Natural killer cell (primary cell): Measurements from ENCODE around the gene CFAP52. TPM values are rescaled to one million over a fixed set of nuclear protein-coding genes. Genes with fewer than 3 reads are reported as not detected.

Experiments
- ATAC-seq, 3 donors: fragments of 150-1000 bp in 2 of 3; fragments of 200-7000 bp in 1 of 3; cut with Tn5 transposase; 1 replicate in 1 of 3; 2 replicates in 2 of 3; pipeline ENCODE4 v1.10.0; 2021; ENCODE audit warnings: mild to moderate bottlenecking in 2 of 3, moderate library complexity in 2 of 3
- DNase-seq, 2 donors: peaks; one replicate each; pipeline versions ENCODE4 v3.0.0 to v3.0.0-alpha.2; 2013 to 2021; ENCODE audit warnings: mixed read lengths in 1 of 2
- H3K27ac ChIP-seq: one replicate; pipeline ENCODE4 v1.5.1; 2013; ENCODE audit warnings: mild to moderate bottlenecking, low read length
- H3K27me3 ChIP-seq: one replicate; pipeline ENCODE4 v1.6.1; 2013; ENCODE audit warnings: low read length; ENCODE audit not compliant: control insufficient read depth, insufficient read depth
- H3K36me3 ChIP-seq: one replicate; pipeline ENCODE4 v1.6.1; 2013; ENCODE audit warnings: low read length; ENCODE audit not compliant: control insufficient read depth, insufficient read depth
- H3K4me1 ChIP-seq: one replicate; pipeline ENCODE4 v1.6.1; 2013; ENCODE audit warnings: low read length; ENCODE audit not compliant: control insufficient read depth, insufficient read depth
- H3K4me3 ChIP-seq: one replicate; pipeline ENCODE4 v1.5.1; 2013; ENCODE audit warnings: low read length
- H3K9me3 ChIP-seq: one replicate; pipeline ENCODE4 v1.6.1; 2013; ENCODE audit warnings: low read length; ENCODE audit not compliant: control insufficient read depth, insufficient read depth
- H3K27ac Mint-ChIP-seq, 2 donors: one replicate each; pipeline ENCODE4 v1.8.0; 2022; ENCODE audit warnings: mild to moderate bottlenecking in 2 of 2, mixed read lengths in 2 of 2, moderate library complexity in 1 of 2
- H3K27me3 Mint-ChIP-seq, 2 donors: one replicate each; pipeline ENCODE4 v1.8.0; 2022; ENCODE audit warnings: low read depth in 2 of 2, mixed read lengths in 2 of 2
- H3K36me3 Mint-ChIP-seq: one replicate; pipeline ENCODE4 v1.8.0; 2022; ENCODE audit warnings: mixed read lengths
- H3K4me1 Mint-ChIP-seq, 2 donors: one replicate each; pipeline ENCODE4 v1.8.0; 2022; ENCODE audit warnings: mixed read lengths in 2 of 2
- H3K4me3 Mint-ChIP-seq: one replicate; pipeline ENCODE4 v1.8.0; 2022; ENCODE audit warnings: mild to moderate bottlenecking, moderate library complexity, mixed read lengths
- H3K9me3 Mint-ChIP-seq, 2 donors: one replicate each; pipeline ENCODE4 v1.8.0; 2022; ENCODE audit warnings: mixed read lengths in 2 of 2
- WGBS: methylation state at CpG from one replicate; pipeline ENCODE4 v1.1.7; 2013; ENCODE audit warnings: missing lambda C conversion rate; ENCODE audit not compliant: insufficient coverage; 5-methylcytosine and 5-hydroxymethylcytosine counted together
- intact Hi-C: fragments of 100-400 bp; cut with micrococcal nuclease; formaldehyde crosslinking; loops from one replicate; pipeline ENCODE4 v1.14.2; 2022
- total RNA-seq, 4 donors: library from RNA; stranded (reverse); fragments of 120-200 nt in 1 of 4; gene quantifications; one replicate each; pipeline versions ENCODE4 v1.2.3 to v1.2.4, GENCODE V29; 2013 to 2022
- TF ChIP-seq, protein P1 (sequence below): fragments of 200-600 bp; IDR thresholded peaks from one replicate; pipeline ENCODE4 v1.8.0; 2022; ENCODE audit warnings: antibody characterized with exemption

The CFAP52 gene
- total RNA-seq, 3 donors from 2014 or later (not counting 1 experiment from before 2014, with no cell fraction given), result not detected

DNA sequence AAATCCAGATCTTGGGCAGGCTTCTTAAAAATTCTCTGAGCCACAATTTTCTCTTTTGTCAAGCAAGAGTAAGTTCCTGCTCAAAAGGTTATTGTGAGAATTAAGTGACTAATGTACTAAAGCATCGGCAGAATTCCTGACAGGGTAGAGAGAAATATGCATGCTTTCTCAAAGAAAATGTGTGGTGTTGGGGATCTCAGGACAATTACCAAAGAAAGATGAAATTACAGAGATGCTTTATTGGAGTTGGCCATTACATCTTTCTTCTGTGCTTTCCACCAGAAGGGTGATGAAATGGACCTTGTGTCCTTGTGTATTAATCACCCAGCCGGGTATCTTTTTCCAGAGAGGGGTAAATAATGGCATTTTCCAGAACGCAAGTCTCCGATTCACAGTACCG, 67.2 kb downstream of the CFAP52 start:
- H3K27ac Mint-ChIP-seq, result no peak overlapping the region
- no peaks in the 10 kb centered on the region for H3K9me3 ChIP-seq
- H3K9me3 Mint-ChIP-seq, result no peaks in the 10 kb centered on the region
- H3K36me3 Mint-ChIP-seq, result no peaks in the 10 kb centered on the region
- peaks cover 11% of the 10 kb centered on the region for H3K27me3 ChIP-seq
- DNase-seq, result no peak
- H3K36me3 ChIP-seq, result no peaks in the 10 kb centered on the region
- intact Hi-C loops, result no loop called here
- peaks cover 0 to 20% of the 10 kb centered on the region in 2 donors for H3K27me3 Mint-ChIP-seq
- 96% methylated on average over 5 of the region's 5 CpGs for WGBS
- no peak for ATAC-seq
- no peak overlapping the region for H3K4me3 ChIP-seq
- H3K4me3 Mint-ChIP-seq, result peak overlapping the region; percentile 71
- peaks cover 20% of the 10 kb centered on the region for H3K4me1 ChIP-seq
- H3K27ac ChIP-seq, result no peak overlapping the region
- H3K4me1 Mint-ChIP-seq, result peaks cover 16 to 20% of the 10 kb centered on the region in 2 donors
- TF ChIP-seq, protein P1, sequence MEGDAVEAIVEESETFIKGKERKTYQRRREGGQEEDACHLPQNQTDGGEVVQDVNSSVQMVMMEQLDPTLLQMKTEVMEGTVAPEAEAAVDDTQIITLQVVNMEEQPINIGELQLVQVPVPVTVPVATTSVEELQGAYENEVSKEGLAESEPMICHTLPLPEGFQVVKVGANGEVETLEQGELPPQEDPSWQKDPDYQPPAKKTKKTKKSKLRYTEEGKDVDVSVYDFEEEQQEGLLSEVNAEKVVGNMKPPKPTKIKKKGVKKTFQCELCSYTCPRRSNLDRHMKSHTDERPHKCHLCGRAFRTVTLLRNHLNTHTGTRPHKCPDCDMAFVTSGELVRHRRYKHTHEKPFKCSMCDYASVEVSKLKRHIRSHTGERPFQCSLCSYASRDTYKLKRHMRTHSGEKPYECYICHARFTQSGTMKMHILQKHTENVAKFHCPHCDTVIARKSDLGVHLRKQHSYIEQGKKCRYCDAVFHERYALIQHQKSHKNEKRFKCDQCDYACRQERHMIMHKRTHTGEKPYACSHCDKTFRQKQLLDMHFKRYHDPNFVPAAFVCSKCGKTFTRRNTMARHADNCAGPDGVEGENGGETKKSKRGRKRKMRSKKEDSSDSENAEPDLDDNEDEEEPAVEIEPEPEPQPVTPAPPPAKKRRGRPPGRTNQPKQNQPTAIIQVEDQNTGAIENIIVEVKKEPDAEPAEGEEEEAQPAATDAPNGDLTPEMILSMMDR, result no peak

DNA sequence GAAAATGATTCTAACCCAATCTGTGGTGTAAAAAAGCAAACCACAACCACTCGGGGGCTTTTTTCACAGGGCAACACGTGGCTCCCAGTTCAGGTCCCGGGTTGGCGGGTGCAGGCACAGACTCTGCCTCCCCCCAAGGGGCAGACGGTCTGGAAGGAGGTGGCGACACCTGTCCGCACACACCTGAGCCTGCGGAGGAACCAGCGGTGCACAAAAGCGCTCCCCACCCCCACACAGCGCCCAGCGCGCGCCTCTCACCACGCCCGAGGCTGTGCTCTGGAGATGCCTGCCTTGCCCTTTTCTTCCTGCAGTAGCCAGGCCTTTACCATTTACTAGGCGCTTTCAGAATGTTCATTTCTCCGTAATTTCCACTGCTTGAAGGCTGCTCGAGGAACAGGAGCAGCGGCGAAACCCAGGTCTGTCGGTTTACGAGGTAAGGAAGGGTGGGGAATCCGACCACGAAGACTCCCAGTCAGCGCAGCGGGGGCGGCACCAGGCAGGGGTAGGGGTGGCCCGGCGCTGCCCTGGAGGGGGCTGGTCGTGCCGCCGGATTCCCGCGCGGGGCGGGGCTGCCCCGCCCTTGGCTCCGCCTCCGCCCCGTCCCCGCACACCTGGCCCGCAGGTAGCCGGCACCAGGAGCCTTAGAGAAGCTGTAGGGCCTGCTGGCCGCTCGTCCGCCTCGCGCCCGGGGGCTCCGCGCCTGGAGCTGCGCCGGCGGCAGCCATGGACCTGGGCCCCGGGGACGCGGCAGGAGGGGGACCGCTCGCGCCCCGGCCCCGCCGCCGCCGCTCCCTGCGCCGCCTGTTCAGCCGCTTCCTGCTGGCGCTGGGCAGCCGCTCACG, 68.7 kb downstream of the CFAP52 start, which contains the start of gene USP43:
Gene USP43 (plus strand): TSS at position 608 of the 842 bp plus-strand sequence. CDS start 116 bp downstream, at position 724.
- Mint-ChIP-seq H3K27ac (peak within 1 kb of the TSS; percentile 22 to 31), H3K27me3 (peaks cover 0 to 22% of the 10 kb centered on the region in 2 donors), H3K4me3 (peak within 1 kb of the TSS; percentile 92), H3K36me3 (no peaks in the 10 kb centered on the region), H3K9me3 (no peaks in the 10 kb centered on the region), H3K4me1 (peaks cover 16 to 20% of the 10 kb centered on the region in 2 donors)
- intact Hi-C loops, result no loop called here
- DNase-seq (peak; percentile 17 to 36), ATAC-seq (peak; percentile 51 to 72 (median 69))
- Histone ChIP-seq H3K4me1 (peaks cover 20% of the 10 kb centered on the region), H3K36me3 (no peaks in the 10 kb centered on the region), H3K27ac (no peak within 1 kb of the TSS), H3K9me3 (no peaks in the 10 kb centered on the region), H3K27me3 (peaks cover 11% of the 10 kb centered on the region), H3K4me3 (peak within 1 kb of the TSS; percentile 57)
- TF ChIP-seq, protein P1, result no peak
- under 1% methylated on average over 72 of the region's 72 CpGs for whole genome bisulfite sequencing

DNA sequence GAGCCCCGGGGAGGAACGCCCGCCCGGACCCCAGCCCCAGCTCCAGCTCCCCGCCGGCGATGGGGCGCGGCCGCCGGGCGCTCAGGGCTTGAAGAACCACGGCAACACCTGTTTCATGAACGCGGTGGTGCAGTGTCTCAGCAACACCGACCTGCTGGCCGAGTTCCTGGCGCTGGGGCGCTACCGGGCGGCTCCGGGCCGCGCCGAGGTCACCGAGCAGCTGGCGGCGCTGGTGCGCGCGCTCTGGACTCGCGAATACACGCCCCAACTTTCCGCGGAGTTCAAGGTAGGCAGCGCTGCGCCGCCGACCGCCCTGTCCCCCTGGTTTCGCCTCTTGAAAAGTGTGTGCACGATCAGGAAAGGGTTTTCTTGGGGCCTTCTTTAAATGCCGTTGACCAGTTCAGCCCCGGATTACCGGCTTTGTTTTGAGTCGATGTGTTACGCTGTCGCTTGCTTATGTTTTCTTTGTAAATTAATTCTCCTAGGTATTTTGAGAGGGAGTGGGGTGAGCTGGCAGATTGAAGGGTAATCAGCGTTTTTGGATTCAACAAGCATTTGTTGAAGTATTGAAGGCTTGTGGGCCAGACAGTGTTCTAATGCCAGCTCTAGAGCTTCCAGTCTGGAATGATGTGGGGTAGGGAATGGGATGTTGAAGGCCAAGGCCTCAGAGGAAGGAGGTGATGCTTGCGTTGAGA, 69.6 kb downstream of the CFAP52 start:
- H3K27ac ChIP-seq, result no peak overlapping the region
- WGBS, result 2% methylated on average over 51 of the region's 51 CpGs
- H3K9me3 ChIP-seq, result no peaks in the 10 kb centered on the region
- Mint-ChIP-seq H3K27ac (no peak overlapping the region), H3K27me3 (peaks cover 0 to 23% of the 10 kb centered on the region in 2 donors), H3K36me3 (no peaks in the 10 kb centered on the region), H3K4me1 (peaks cover 16 to 20% of the 10 kb centered on the region in 2 donors), H3K9me3 (no peaks in the 10 kb centered on the region), H3K4me3 (peak overlapping the region; percentile 92)
- intact Hi-C loops, result no loop called here
- no peaks in the 10 kb centered on the region for H3K36me3 ChIP-seq
- TF ChIP-seq, protein P1, result no peak
- peak overlapping the region; percentile 57 for H3K4me3 ChIP-seq
- peak; percentile 30 to 74 (median 64) for ATAC-seq
- peaks cover 20% of the 10 kb centered on the region for H3K4me1 ChIP-seq
- H3K27me3 ChIP-seq, result peaks cover 11% of the 10 kb centered on the region
- peak; percentile 21 to 31 for DNase-seq
